ENCODE results near the gene ARPC1B.

DNA sequence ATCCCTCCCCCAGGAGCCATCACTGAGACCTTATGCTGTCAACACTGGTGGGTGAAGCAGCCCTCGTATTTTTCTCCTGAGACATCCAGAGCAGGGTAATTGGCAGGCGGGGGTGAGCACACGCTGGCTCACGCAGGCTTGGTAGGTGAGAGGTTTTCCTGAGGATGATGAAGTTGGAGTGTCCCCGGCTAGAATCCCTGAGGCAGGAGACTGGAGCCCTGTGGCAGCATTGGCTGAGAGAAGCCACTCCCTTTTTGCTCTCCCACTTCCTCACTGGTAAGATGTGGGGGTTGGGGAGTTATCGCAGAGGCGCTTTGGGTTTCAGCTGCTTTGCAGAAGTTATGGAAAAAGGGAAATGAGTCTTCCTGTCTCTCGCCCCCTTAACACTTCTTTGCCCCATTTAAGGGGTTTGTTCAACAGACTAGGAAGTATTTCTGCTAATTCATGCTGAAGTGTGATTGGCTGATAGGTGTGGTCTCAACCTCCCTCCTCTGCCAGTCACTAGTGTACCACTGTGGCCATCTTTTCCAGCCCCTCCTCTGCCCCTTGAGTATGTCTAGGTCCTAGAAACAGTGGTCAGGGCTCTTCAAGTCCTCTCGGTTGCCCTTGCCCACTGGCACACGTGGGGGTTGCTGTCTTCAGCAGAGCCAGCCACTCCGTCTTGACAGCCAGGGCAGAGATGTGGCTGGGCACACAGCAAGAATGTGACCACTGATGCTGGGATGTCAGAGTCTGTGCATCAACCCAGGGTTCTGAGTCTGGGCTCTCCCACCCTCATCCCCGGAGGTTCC lies 5.7 kb downstream of the ARPC1B start:
- TF ChIP-seq, protein P1, sequence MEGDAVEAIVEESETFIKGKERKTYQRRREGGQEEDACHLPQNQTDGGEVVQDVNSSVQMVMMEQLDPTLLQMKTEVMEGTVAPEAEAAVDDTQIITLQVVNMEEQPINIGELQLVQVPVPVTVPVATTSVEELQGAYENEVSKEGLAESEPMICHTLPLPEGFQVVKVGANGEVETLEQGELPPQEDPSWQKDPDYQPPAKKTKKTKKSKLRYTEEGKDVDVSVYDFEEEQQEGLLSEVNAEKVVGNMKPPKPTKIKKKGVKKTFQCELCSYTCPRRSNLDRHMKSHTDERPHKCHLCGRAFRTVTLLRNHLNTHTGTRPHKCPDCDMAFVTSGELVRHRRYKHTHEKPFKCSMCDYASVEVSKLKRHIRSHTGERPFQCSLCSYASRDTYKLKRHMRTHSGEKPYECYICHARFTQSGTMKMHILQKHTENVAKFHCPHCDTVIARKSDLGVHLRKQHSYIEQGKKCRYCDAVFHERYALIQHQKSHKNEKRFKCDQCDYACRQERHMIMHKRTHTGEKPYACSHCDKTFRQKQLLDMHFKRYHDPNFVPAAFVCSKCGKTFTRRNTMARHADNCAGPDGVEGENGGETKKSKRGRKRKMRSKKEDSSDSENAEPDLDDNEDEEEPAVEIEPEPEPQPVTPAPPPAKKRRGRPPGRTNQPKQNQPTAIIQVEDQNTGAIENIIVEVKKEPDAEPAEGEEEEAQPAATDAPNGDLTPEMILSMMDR (IDR thresholded peaks at IDR 0.05) = no peak
- TF ChIP-seq POLR2A (IDR thresholded peaks at IDR 0.05) = no peak
